ENCODE data around the gene MEG3.
A peak's percentile ranks its signal among the peaks of the same experiment; 100 is the strongest.

The MEG3 gene

DNA sequence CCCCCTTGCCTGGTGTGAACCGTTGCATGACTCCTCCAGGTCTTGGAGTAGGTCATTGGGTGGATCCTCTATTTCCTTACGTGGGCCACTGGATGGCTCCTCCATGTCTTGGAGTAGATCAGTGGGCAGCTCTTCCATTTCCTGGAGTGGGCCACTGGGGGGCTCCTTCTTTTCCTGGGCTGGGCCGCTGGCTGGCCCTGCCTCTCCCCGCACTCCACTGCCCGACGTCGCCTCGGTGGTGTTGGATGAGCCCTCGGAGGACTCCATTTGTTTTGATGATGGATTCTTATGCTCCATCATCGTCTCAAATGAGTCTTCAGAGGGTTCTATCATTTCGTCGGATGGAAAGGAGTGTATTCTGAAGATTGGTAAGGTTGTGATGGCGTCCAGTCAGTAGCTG lies 58.5 kb downstream of the MEG3 start:
- no peak for DNase-seq

DNA sequence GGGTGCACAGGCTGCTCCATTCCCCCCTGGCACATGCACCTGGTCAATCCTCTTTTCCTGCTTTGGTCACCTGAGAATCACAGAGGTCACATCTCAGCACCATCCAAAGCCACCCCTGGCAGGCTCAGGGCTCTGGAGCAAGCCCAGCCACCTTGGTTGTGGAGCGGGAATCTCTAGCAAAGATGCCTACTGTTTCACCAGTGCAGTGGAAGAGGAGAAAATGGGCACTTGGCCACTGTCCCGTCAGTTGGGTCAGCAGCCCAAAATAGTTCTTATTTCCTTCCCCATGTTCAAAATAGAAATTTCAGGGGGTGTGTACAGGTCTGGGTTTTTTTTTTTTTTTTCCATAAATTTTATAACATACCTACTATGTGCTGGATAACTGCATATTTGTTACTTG lies 59.3 kb downstream of the MEG3 start:
- DNase-seq = no peak

DNA sequence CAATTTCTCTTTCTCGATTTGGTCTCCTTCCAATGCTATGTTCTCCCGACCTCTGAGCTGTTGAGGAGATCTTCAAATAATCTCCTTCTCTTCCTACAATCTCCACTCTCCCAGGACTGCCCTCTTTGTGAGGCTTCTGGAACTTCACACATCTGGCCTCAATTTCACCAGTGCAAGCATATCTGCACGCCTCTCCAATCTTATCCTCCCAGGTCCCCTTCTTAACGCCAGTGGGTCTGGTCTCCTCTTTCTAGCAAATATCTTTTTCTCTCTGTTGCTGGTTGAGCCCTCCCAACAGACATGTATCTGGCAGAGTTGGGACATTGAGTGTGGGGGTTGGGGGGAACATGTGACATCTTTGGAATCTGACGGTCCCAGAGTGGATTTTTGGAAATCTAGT lies 59.7 kb downstream of the MEG3 start:
- DNase-seq = no peak

DNA sequence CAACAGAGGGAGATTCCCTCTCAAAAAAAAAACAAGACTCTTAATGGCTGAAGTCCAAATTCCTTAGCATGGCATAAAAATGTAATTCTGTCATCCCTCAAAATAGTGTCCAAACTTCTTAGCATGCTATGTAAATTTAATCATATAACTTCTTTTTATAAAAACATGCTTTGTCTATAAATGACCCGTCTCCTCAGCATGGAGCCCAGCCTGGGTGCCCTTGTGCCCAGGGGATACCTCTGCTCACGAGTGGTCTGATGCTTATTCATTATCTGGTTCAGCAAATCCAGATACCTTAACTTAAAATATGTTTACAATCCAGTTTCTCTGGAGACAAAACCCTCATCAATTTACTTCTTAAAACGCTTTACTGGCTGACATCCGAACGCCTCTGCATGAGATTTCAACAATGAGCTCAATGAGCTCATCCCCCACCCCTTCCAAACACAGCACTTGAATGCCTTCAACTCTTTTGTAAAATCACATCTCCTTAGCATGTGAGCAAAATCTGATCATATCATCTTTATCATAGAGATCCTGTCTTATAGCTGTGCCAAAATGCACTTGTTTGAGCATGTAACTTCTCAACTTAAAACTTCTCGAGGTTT lies 61.9 kb downstream of the MEG3 start:
- no peak for DNase-seq

DNA sequence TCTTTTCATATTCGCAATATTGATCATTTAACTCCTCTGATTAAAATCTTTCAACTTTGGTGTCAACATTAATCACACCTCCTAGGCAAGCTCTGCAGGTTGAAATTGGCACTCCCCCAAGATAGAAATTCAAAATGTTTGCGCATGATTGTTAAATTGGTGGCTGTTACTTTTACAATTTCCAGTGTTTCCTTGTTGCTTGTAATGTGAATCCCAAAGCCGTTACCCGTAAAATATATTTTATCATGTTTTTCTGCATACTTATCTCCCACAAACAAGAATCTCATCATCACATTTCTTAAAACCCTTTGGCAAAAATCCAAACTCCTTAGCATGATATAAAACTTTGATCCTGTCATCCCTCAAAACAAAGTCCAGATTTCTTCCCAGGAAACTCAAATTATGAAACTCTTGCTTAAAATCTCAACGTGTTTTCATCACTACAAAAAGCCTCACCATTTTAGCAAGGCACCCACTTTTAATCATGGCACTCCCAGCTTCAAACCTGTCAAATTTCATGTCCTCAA lies 62.9 kb downstream of the MEG3 start:
- DNase-seq = no peak

DNA sequence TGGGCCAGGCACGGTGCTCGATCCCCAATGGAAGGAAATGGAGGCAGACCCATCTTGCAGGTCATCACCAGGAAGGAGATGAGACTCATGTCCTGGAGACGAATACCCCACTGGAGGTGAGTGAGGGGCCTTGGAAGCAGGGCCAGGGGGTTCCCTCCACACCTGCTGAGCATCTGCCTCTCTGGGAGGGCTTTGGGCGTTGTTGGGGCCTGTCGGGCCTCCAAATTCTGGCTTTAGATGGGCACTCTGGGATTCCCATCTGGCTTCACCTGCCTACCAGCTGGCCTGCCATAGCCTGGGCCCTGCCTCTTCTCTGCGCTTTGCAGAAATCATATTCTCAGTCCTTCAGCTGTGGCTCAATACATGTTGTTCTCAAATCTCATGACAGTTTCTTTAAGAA lies 63.7 kb downstream of the MEG3 start:
- no peak for DNase-seq

DNA sequence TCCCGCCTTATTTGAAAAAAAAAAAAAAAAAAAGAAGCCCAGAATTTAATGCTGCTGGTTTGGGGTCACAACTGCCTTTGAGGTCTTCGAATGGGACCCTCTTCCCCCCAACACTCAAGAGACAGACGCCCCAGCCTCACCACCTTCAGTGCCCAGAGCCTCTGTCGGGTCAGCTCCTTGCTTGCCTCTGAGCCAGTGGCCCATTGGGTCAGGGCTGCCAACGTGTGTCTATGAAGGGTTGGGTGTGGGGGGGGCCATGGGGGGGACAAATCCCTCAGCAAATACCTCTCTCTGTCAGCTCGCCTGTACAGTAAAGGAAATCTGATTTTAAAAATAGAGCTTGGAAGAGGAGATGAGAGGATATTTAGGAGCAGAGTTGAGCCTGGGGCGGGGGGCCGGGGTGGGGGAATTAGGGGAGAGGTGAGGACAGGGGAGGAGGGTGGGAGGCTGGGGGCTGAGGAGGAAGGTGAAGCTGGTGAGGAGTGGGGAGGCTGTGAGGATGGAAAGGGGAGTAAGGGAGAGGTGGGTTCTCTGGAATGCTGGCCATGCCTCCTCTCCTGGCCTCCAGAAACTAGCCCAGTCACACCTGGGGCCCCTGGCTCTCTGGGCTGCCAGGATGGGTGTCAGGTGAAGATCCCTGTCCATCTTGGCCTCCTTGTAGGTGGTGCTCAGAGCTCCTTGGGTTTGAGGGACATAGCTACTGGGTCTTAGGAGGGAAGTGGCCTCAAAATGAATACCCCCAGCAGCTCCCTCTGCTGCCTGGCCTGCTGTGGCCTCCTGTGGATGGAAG lies 64.3 kb downstream of the MEG3 start:
- no peak for DNase-seq

DNA sequence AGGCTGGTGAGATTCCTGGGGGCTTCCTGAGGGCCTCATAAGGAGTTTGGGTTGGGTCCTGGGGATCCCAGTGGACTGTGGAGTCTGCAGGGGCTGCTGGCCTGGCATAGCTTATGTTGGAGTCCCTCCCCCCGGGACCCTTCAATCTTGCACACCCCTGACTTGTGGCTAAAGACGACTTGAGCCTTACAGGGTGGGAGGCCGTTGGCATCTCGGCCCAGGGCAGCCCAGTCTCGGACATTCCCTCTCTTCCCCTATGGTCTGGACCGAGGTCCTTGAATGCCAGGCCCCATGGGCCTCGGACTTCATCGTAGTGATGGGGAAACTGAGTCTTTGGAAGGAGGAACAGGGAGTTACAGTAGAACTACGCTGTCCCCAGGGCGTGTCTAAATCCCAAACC lies 65.1 kb downstream of the MEG3 start:
- DNase-seq = no peak

DNA sequence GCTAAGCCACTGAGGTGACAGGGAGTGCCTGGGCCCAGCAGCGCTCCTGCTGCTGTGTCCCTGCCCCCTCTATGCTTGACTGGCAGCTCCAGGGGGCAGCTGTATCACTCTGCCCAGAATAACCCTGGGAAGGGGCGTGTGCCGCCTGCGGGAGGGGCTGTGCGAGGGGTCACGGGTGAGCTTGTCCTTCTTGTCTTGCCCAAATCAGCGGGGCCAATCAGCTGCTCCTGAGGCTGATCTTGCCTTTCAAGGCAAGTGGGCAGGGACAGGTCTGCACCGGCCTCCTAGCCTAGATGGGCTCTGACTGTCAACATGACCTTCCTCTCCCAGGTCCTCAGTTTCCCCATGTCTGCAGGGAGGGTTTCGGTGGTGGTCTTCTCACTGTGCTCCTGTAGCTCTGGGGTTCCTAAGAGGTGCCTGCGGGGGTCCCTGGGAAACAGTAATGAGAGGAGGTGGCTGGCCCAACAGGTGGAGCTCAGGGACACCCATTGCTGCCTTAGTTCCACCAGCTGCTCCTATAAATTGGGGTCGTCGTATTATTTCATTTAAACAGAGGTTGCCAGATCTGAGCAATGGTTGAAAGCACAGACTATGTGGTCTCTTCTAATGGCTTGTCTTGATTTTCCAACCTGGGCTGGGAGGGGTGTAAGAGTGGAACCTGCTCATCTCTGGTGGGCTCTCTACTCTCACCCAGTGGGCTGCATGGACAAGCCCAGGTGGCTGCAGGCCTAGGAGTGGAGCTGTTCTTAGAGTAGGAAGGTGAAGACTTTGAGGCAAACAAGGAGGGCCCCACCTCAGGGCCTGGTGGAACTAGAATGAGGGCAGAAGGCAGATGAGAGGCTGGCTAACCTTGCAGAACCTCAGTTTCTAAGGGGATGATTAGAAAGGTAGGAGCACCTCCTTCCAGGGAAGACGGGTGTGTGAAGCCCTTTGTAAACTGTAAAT lies 65.9 kb downstream of the MEG3 start:
- no peak for DNase-seq

DNA sequence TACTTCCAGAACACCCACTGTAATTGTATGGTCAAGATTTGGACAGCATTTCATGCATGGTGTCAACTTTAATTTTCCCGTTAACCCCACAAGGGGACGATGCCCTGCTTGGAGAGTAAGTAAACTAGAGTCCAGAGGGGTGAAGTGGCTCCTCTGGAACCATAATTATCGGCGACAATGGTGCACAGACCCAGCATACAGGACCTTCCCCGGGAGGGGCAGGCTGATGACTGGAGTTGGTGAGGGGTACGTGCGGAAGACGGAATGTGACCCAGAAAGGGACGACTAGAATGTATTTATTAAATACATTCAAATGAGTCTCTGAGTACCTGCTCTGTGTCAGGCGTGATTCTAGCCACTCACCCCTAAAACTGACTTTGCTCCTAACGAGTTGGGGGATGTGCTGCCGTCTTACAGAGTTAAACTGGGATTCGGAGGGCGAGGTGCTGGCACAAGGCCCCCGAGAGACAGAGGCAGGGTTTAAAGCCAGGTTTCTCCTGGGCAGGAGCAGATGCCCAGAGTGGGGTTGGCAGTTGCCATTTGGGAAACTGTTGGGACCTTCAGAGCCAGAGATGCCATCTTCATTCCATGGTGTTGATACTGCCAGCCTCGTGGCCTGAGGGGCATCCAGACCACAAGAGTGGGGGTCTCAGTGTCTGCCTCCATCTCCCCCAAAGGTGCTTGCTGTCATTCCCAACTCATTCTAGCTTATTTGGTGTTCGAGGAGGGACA lies 66.7 kb downstream of the MEG3 start:
- no peak for DNase-seq

DNA sequence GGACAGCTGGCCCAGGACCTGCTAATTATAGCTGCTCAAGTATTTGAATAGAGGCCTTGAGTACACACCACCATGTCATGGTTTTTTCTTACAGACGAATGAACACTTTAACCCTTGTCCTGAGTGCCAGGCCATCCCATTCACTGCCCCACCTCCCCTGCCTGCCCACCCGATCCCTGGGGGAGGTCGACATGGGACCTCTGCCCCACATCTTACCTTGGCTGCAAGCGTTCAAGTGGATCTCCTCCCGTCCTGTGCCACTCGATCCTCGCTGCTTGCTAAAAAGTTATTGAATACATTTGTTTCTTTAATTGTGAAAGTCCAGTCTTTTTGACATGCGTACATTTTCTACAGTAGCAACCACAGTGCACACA lies 67.3 kb downstream of the MEG3 start:
- DNase-seq = no peak

DNA sequence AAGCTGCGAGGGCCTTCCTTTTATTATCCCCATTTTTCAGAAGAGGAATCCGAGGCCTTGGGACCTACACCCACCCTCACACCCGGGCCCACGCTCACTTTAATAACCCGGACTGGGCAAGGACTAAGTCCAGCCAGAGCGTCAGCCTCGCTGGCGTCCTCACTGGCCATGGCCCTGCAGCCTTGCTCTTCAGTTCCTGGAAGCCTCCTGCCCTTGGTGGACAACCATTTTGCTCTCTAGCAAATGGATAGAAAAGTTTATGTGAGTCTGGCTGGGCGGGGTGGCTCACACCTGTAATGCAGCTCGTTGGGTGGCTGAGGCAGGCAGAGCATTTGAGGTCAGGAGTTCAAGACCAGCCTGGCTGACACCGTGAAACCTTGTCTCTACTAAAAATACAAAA lies 67.8 kb downstream of the MEG3 start:
- no peak for DNase-seq

DNA sequence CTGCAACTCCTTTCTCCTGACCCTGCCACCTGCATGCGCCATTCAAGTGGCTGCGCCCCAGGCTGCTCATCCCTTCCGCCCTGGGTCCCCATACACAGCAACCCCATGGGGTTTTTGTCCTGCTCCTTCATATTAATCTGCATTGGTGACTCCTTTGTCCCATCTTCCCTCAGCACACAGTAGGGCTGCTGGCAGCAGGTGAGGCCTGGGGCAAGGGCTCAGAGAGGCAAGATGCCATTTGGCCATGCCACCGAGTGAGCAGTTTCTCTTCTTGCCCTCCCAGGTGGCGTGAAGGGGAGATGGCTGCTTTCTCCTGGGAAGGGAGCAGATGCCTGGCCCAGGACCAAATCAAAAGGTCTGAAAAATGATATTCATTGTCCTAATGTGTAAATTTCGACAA lies 68.5 kb downstream of the MEG3 start:
- no peak for DNase-seq

DNA sequence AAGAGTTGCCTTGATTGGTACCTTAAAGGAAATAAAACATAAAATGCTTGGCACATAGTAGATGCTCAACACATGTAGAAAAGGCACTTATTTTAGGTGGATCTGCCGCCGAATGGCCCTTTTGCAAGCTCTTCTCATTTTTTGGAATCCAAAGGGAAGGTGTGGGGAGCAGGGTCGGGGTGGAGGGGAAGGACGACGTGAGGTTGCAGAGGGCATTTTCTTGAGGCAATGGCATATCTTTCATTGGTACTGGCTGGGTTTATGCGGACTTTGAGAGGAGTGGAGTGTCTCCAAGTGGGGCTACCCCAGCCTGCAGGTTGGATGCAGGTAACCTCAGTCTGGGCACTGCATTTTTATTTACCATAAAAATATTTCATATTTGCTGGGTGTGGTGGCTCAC lies 69.5 kb downstream of the MEG3 start:
- no peak for DNase-seq

DNA sequence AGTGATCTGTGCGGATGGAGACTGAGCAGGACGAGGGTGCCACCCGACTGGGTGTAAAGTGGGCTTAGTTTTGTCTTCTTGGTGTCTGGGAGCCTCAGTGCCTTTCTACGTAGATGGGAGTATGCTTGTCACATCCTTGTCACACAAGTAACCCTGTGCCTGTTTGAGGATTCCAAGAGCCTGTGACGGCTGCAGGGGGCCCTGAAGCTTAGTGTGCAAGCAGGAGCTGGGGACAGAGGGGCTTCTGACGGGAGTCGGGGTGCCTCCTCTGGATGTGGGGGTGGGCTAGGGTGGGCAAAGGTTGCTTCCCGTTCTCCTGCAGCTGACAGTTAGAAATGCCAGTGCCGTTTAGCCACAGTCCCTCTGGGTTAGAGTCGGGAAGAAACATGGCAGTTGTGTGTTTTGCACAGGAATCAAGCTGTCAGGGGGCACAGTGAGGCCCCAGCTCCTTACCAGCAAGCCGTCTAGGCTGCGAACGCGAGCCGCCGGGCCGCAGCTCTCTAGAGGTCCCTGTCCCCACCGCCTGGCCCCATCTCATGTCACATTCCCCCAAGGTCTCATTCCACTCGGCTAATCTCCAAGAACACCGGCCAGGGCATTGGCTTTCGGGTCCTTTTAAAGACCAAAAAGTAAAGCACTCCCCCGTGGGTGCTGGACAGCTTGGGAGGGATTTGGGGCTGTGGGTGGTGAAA lies 70.6 kb downstream of the MEG3 start:
- no peak for DNase-seq

DNA sequence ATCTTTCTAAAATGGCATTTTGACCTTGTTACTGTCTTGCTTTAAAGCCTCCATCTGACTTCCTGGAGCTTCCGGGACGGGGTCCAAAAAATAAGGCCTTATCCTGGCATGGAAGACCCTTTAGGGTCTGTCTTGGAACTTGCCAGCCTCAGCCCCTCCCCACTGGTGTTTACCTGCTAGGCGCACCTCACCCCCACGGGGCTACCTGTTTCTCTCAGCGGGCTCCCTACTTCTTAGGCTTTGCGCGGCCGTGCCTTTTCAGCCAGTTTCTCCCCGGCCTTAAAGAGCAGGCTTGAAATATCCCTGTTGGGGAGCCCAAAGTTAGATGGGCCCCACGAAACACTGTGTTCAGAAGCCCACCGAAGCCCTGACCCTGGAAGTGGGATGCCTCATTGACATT lies 72.5 kb downstream of the MEG3 start:
- DNase-seq = no peak

DNA sequence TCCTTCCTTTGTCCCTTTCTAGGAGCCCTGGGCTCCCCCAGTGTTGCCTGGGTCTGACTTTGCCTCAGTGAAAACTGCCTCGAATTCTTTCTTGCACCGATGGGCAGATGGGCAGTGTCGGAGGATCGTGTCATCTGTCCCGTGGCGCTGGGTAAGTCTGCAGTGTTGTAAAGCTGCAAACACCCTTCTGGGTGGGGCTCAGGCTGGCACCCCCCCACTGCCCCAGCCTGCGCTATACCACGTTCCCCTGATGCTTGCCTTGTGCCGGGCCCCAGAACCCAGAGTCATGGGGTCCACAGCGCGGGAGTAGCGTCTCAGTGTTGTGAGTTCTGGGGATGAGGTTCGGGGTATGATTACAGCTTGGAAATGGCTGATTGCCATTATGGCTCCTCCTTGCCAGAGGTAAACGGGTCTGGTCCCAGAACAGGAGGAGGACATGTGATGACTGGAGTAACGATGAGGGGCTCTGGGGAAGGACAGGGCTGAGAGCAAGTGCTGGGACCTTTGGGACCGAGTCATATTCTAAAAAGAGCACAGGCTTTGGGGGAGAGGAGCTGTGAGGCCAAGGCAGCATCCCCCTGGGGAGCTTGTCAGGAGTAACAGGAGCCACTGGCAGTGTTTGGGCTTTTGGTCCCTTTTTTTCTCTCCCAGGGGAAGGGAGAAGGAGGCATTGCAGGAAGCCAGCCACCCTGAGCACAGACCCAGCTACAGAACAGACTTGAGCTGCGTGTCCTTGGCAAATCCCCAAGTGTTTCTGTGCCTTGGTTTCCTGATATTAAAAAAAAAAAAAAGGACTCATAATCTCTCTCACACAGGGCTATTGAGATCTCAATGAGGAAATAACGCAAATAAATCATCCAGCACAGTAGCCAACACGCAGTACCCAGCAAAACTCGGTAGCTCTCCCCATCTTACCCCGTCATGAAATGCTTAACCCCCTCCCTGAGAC lies 73.3 kb downstream of the MEG3 start:
- peak in 1 of 2 donors; percentile 4 for DNase-seq

DNA sequence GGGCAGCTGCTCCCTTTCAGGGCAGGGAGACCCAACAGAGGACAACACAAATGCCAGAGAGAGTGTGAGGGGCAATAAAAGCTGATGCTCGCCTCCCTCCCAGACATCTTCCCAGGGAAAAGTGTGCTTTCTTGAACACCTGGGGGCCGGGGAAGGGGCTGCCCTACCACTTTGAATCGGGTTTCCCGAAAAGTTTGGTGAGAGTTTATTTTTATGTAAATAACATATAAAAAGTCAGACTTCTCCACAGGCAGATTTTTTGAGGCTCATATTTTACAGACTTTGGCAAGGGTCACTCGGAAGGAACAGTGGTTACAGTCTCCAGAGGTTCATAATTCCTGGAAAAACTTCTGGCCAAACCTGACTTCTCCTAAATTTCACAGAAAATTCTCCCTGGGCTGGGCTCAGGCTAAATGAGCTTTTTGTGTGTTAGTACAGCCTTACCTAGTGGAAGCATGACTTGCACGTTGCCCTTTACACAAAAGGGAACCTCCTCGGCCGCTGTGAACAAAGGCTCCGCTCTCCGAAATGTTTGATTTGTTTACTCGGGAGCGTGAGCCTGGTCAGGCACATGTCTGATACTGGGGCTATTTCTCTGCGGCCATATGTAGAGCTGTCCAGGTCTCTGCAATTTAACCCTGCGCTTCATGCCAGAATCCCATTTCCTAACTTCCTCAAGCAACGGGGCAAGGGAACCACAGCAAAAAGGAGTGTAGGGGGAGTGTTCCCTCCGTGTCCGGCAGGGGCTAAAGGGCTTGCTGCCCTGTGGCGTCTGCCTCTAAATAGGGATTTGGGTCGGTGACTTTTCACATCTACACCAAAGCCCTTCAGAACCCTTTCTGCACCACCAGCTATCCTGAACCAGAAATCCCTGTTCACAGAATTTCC lies 74.2 kb downstream of the MEG3 start:
- peak in 1 of 2 donors; percentile 3 for DNase-seq

DNA sequence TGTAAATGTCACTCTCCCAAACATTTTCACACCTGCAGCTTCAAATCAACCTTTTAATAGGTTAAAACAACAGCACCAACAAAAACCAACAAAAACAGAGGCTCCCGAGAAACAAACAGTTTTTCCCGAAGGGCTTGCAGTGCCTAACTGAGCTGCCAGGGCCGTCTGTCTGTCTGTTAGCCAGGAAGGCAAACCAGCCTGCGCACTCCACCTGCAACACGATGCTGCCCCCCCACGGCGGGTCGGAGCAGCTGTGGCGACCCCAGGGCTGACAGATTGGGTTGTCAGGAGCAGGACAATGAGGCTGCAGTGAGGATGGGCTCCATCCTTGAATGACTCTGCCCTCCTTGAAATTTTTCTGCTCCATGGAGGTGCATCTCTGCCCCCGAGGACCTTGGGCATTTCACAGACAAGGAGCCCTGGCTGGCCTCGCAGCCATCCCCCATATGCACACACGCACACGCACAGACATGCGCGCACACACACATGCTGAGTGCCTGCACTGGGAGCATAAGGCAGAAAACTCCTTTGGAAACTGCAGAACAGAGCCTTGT lies 75.0 kb downstream of the MEG3 start:
- DNase-seq = peak; percentile 16 to 39

Data from stimulated activated CD4-positive, alpha-beta T cell treated with anti-CD3 and anti-CD28 coated beads, Interleukin-2, amount 100 ng/mL, for 24 hours (primary cell).